ENCODE measurements around the gene DDIT4. TPM values are rescaled to one million over a fixed set of nuclear protein-coding genes. Genes with fewer than 3 reads are reported as not detected.

The DDIT4 gene
- total and polyA plus RNA-seq, 9 of the 15 experiments (the other 6 are each of a cell fraction or from before 2014, with no cell fraction given): 8.2 to 675 (median 159) TPM

GRCh38 chr10:72260976-72261783 lies 12.5 kb upstream of the DDIT4 start (continued):
- peak; percentile 53; the same call in 1 of the 2 replicates for TF ChIP-seq ZFP1 (CRISPR knock-in tag; IDR thresholded peaks at IDR 0.05)
- TF ChIP-seq AFF1 (IDR thresholded peaks at IDR 0.05; ENCODE audit: low read depth in 1 of 2, partially characterized antibody in 2 of 2): peak; percentile 27 to 47
- TF ChIP-seq TOE1 (IDR thresholded peaks at IDR 0.05; ENCODE audit: borderline replicate concordance): peak; percentile 4
- no peak for TF ChIP-seq TOE1 (CRISPR knock-in tag; IDR thresholded peaks at IDR 0.05; ENCODE audit: borderline replicate concordance, low read depth)
- TF ChIP-seq CXXC5 (CRISPR knock-in tag; IDR thresholded peaks at IDR 0.05): peak; percentile 83
- no peak for TF ChIP-seq ZNF3 (CRISPR knock-in tag; IDR thresholded peaks at IDR 0.05)
- TF ChIP-seq SIN3A (IDR thresholded peaks at IDR 0.05; ENCODE audit: borderline replicate concordance in 2 of 2, control insufficient read depth in 1 of 2, low read depth in 2 of 2, low read length in 2 of 2): peak in 1 of 2 experiments; percentile 36; a peak in 1 of 4 replicates
- TF ChIP-seq SOX6 (IDR thresholded peaks at IDR 0.05): peak; percentile 19
- TF ChIP-seq CHCHD3 (CRISPR knock-in tag; IDR thresholded peaks at IDR 0.05): no peak
- no peak for TF ChIP-seq EWSR1 (IDR thresholded peaks at IDR 0.05; ENCODE audit: borderline replicate concordance, low read depth, partially characterized antibody)
- TF ChIP-seq PRPF4 (IDR thresholded peaks at IDR 0.05; ENCODE audit: insufficient read depth, low read depth, low read length, poor library complexity, severe bottlenecking): peak; percentile 20
- no peak for TF ChIP-seq SRSF3 (IDR thresholded peaks at IDR 0.05; ENCODE audit: insufficient read depth, low read length)
- TF ChIP-seq USF2 (CRISPR knock-in tag; IDR thresholded peaks at IDR 0.05): no peak
- TF ChIP-seq TRIM28 (IDR thresholded peaks at IDR 0.05): no peak
- peak; percentile 95; the same call in 1 of the 2 replicates for TF ChIP-seq NFRKB (IDR thresholded peaks at IDR 0.05; ENCODE audit: low read depth)
- peak; percentile 73 for TF ChIP-seq GABPB1 (CRISPR knock-in tag; IDR thresholded peaks at IDR 0.05)
- peak; percentile 68 for TF ChIP-seq TAF7 (tag; IDR thresholded peaks at IDR 0.05)
- TF ChIP-seq NR1H2 (CRISPR knock-in tag; IDR thresholded peaks at IDR 0.05): no peak
- TF ChIP-seq ATF2 (CRISPR knock-in tag; IDR thresholded peaks at IDR 0.05): no peak
- TF ChIP-seq KDM1A (IDR thresholded peaks at IDR 0.05): peak; percentile 65 to 67; a peak in 2 of 4 replicates
- TF ChIP-seq NONO (IDR thresholded peaks at IDR 0.05; ENCODE audit: low read depth in 2 of 2, low read length in 1 of 2): peak in 1 of 2 experiments; percentile 63; a peak in 2 of 4 replicates
- no peak for TF ChIP-seq SETDB1 (IDR thresholded peaks at IDR 0.05; ENCODE audit: low read length)
